ENCODE results near the gene PARK7. TPM values are rescaled to one million over a fixed set of nuclear protein-coding genes. Genes with fewer than 3 reads are reported as not detected.

Gene PARK7
- total RNA-seq, 1 donor from 2014 or later, result 196 TPM

- Mint-ChIP-seq H3K9me3 (ENCODE audit: unreplicated experiment) (peaks cover 2% of the 10 kb centered on the region), H3K4me1 (ENCODE audit: low read depth, unreplicated experiment) (peaks cover 11% of the 10 kb centered on the region), H3K36me3 (ENCODE audit: unreplicated experiment) (peaks cover 5% of the 10 kb centered on the region), H3K27me3 (ENCODE audit: unreplicated experiment) (no peaks in the 10 kb centered on the region), H3K27ac (ENCODE audit: unreplicated experiment) (no peak overlapping the region), H3K4me3 (ENCODE audit: unreplicated experiment) (no peak overlapping the region)
- DNase-seq, result no peak
- TF ChIP-seq CTCF (IDR thresholded peaks at IDR 0.05; ENCODE audit: partially characterized antibody, unreplicated experiment), result no peak
These were observed 3.0 kb downstream of the PARK7 start for GRCh38 chr1:7964476-7964875.

- H3K9me3 Mint-ChIP-seq (ENCODE audit: unreplicated experiment), result no peaks in the 10 kb centered on the region
- TF ChIP-seq CTCF (IDR thresholded peaks at IDR 0.05; ENCODE audit: partially characterized antibody, unreplicated experiment), result no peak
- no peak overlapping the region for H3K4me3 Mint-ChIP-seq (ENCODE audit: unreplicated experiment)
- peaks cover 7% of the 10 kb centered on the region for H3K4me1 Mint-ChIP-seq (ENCODE audit: low read depth, unreplicated experiment)
- no peak for DNase-seq
- H3K36me3 Mint-ChIP-seq (ENCODE audit: unreplicated experiment), result peaks cover 5% of the 10 kb centered on the region
- H3K27ac Mint-ChIP-seq (ENCODE audit: unreplicated experiment), result peak overlapping the region; percentile 43
- peaks cover 3% of the 10 kb centered on the region for H3K27me3 Mint-ChIP-seq (ENCODE audit: unreplicated experiment)
These were observed 5.7 kb downstream of the PARK7 start for GRCh38 chr1:7967196-7967595.

GRCh38 chr1:7967651-7968050 is 6.1 kb downstream of the PARK7 start:
- Mint-ChIP-seq H3K4me1 (ENCODE audit: low read depth, unreplicated experiment) (peaks cover 2% of the 10 kb centered on the region), H3K27ac (ENCODE audit: unreplicated experiment) (no peak overlapping the region), H3K9me3 (ENCODE audit: unreplicated experiment) (no peaks in the 10 kb centered on the region), H3K36me3 (ENCODE audit: unreplicated experiment) (peaks cover 5% of the 10 kb centered on the region), H3K4me3 (ENCODE audit: unreplicated experiment) (no peak overlapping the region), H3K27me3 (ENCODE audit: unreplicated experiment) (peaks cover 3% of the 10 kb centered on the region)
- DNase-seq, result no peak
- TF ChIP-seq CTCF (IDR thresholded peaks at IDR 0.05; ENCODE audit: partially characterized antibody, unreplicated experiment), result no peak

- H3K36me3 Mint-ChIP-seq (ENCODE audit: unreplicated experiment), result peaks cover 5% of the 10 kb centered on the region
- DNase-seq, result no peak
- no peak overlapping the region for H3K27ac Mint-ChIP-seq (ENCODE audit: unreplicated experiment)
- TF ChIP-seq CTCF (IDR thresholded peaks at IDR 0.05; ENCODE audit: partially characterized antibody, unreplicated experiment), result no peak
- H3K9me3 Mint-ChIP-seq (ENCODE audit: unreplicated experiment), result no peaks in the 10 kb centered on the region
- H3K27me3 Mint-ChIP-seq (ENCODE audit: unreplicated experiment), result peaks cover 3% of the 10 kb centered on the region
- no peak overlapping the region for H3K4me3 Mint-ChIP-seq (ENCODE audit: unreplicated experiment)
- peaks cover 2% of the 10 kb centered on the region for H3K4me1 Mint-ChIP-seq (ENCODE audit: low read depth, unreplicated experiment)
These were observed 8.7 kb downstream of the PARK7 start for GRCh38 chr1:7970246-7970645.

GRCh38 chr1:7971024-7971423 is 9.5 kb downstream of the PARK7 start:
- H3K27me3 Mint-ChIP-seq (ENCODE audit: unreplicated experiment), result peaks cover 3% of the 10 kb centered on the region
- peaks cover 2% of the 10 kb centered on the region for H3K4me1 Mint-ChIP-seq (ENCODE audit: low read depth, unreplicated experiment)
- no peak overlapping the region for H3K27ac Mint-ChIP-seq (ENCODE audit: unreplicated experiment)
- DNase-seq, result no peak
- no peak overlapping the region for H3K4me3 Mint-ChIP-seq (ENCODE audit: unreplicated experiment)
- TF ChIP-seq CTCF (IDR thresholded peaks at IDR 0.05; ENCODE audit: partially characterized antibody, unreplicated experiment), result no peak
- H3K36me3 Mint-ChIP-seq (ENCODE audit: unreplicated experiment), result peaks cover 5% of the 10 kb centered on the region
- H3K9me3 Mint-ChIP-seq (ENCODE audit: unreplicated experiment), result no peaks in the 10 kb centered on the region

All from glutamatergic neuron (in vitro differentiated cells).